Glutamatergic neuron (in vitro differentiated cells): ENCODE data around the gene HOXC12. TPM values are rescaled to one million over a fixed set of nuclear protein-coding genes. Genes with fewer than 3 reads are reported as not detected.

ENCODE experiments used
- DNase-seq: peaks from one replicate; pipeline ENCODE4 v3.0.0; 2022
- H3K27ac Mint-ChIP-seq: one replicate; pipeline ENCODE4 v1.8.0; 2020; ENCODE audit warnings: mild to moderate bottlenecking, mixed read lengths, inconsistent platforms; ENCODE audit not compliant: unreplicated experiment
- H3K27me3 Mint-ChIP-seq: one replicate; pipeline ENCODE4 v1.8.0; 2020; ENCODE audit warnings: mild to moderate bottlenecking, moderate library complexity, mixed read lengths, inconsistent platforms; ENCODE audit not compliant: unreplicated experiment
- H3K36me3 Mint-ChIP-seq: one replicate; pipeline ENCODE4 v1.8.0; 2020; ENCODE audit warnings: mild to moderate bottlenecking, mixed read lengths, inconsistent platforms; ENCODE audit not compliant: unreplicated experiment
- H3K4me1 Mint-ChIP-seq: one replicate; pipeline ENCODE4 v1.8.0; 2020; ENCODE audit warnings: mild to moderate bottlenecking, low read depth, mixed read lengths, inconsistent platforms; ENCODE audit not compliant: unreplicated experiment
- H3K4me3 Mint-ChIP-seq: one replicate; pipeline ENCODE4 v1.8.0; 2020; ENCODE audit warnings: mild to moderate bottlenecking, mixed read lengths, inconsistent platforms; ENCODE audit not compliant: unreplicated experiment
- H3K9me3 Mint-ChIP-seq: one replicate; pipeline ENCODE4 v1.8.0; 2020; ENCODE audit warnings: mild to moderate bottlenecking, moderate library complexity, mixed read lengths, inconsistent platforms; ENCODE audit not compliant: unreplicated experiment
- CTCF ChIP-seq: fragments of 200-600 bp; sonication (generic); IDR thresholded peaks from one replicate; pipeline ENCODE4 v1.5.0; 2021; ENCODE audit not compliant: partially characterized antibody, unreplicated experiment
- total RNA-seq: library from RNA; stranded (reverse); fragmentation: NEBNext Ultra II Directional; extraction: Animal tissue kit (Norgen Biotek cat#: 25700); gene quantifications from one replicate; pipeline ENCODE4 v1.2.1, GENCODE V29; 2021; ENCODE audit not compliant: unreplicated experiment

Gene HOXC12
- total RNA-seq, 1 donor from 2014 or later: not detected

- H3K4me3 Mint-ChIP-seq: no peak overlapping the region
- peaks cover 44% of the 10 kb centered on the region for H3K27me3 Mint-ChIP-seq
- peaks cover 3% of the 10 kb centered on the region for H3K9me3 Mint-ChIP-seq
- TF ChIP-seq CTCF: no peak
- H3K27ac Mint-ChIP-seq: no peak overlapping the region
- no peaks in the 10 kb centered on the region for H3K4me1 Mint-ChIP-seq
- no peak for DNase-seq
- H3K36me3 Mint-ChIP-seq: no peaks in the 10 kb centered on the region
Observed at GRCh38 chr12:53950789-53951576, 3.7 kb upstream of the HOXC12 start.

- Mint-ChIP-seq H3K36me3 (no peaks in the 10 kb centered on the region), H3K4me1 (no peaks in the 10 kb centered on the region), H3K27ac (no peak overlapping the region), H3K4me3 (no peak overlapping the region), H3K9me3 (peaks cover 3% of the 10 kb centered on the region), H3K27me3 (peaks cover 40% of the 10 kb centered on the region)
- TF ChIP-seq CTCF: no peak
- no peak for DNase-seq
Observed at GRCh38 chr12:53951577-53952334, 2.9 kb upstream of the HOXC12 start.

GRCh38 chr12:53952335-53952694, 2.4 kb upstream of the HOXC12 start:
- Mint-ChIP-seq H3K27ac (no peak overlapping the region), H3K9me3 (peaks cover 3% of the 10 kb centered on the region), H3K4me3 (no peak overlapping the region), H3K4me1 (no peaks in the 10 kb centered on the region), H3K36me3 (no peaks in the 10 kb centered on the region), H3K27me3 (peaks cover 42% of the 10 kb centered on the region)
- DNase-seq: no peak
- TF ChIP-seq CTCF: no peak

- no peak for DNase-seq
- Mint-ChIP-seq H3K27me3 (peaks cover 46% of the 10 kb centered on the region), H3K27ac (no peak overlapping the region), H3K4me3 (no peak overlapping the region), H3K9me3 (peaks cover 3% of the 10 kb centered on the region), H3K4me1 (no peaks in the 10 kb centered on the region), H3K36me3 (no peaks in the 10 kb centered on the region)
- no peak for TF ChIP-seq CTCF
Observed at GRCh38 chr12:53952871-53953734, 1.6 kb upstream of the HOXC12 start.
